GM18858 (cell line): Measurements from ENCODE around the gene SEMA3C.

Source experiments
- ATAC-seq: cut with Tn5 transposase; IDR thresholded peaks from one replicate; pipeline ENCODE4 v1.9.1; 2021; ENCODE audit not compliant: unreplicated experiment

The SEMA3C gene

DNA sequence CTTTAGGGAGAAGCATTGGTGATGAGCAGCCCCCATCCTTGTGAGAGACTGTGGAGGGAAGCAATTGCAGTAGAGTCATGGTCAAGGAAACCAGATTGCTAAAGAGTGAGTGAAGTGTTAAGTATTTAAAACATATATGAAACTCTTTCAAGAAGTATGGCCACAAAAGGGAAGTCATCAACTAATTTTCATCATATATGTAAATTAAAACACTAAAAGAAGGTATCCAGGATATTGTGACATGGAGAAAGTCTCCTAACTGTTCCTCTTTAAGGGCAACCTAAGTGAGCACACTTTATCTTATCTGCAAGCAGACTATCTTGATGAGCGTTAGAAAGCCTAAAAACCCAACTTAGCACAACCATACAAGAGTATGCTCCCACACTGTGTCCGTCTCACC is 210.7 kb downstream of the SEMA3C start:
- no peak for ATAC-seq

DNA sequence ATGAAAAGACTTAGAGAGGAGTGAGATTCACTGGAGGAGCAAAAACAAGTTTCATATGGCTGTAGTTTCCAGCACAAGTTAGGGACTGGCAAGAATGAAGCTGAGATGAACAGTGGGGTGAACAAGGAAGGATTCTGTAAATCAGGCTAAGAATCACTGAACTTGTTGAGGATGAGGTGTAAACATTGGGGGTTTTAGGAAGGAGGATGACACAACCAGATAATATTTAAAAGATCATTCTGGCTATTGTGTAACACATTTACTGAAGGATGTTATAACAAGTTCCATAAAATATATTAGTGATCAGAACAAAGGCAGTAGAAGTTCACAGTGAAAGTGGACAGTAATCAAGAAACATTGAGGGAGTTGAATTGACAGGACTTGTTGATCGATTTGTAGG is 211.5 kb downstream of the SEMA3C start:
- ATAC-seq = no peak

DNA sequence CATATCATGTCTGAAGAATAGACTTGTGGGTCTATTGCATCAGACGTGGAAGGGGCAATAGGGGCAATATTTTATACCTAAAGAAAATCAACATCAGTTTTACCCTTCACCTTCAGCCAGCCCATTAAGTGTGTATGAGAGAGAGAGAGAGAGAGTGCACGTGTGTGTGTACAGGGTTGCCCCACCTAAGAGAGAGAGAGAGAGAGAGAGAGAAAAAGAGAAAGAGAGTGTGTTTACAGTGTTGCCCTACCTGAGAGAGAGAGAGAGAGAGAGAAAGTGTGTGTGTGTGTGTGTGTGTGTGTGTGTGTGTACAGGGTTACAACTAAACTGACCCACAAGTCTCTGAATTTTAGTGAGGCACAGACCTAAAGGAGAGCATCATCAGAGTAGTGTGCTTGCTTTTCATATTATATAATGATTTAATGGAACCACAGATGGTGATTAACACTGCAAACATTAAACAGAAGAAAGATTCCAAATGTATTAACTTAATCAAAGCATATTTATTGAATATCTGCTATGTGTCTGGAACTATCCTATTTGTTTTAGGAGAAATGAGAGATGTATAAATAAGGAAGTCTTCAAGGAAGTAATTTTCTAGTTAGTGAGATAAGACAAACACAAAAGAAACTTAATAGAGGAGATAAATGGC is 213.6 kb downstream of the SEMA3C start:
- no peak for ATAC-seq

DNA sequence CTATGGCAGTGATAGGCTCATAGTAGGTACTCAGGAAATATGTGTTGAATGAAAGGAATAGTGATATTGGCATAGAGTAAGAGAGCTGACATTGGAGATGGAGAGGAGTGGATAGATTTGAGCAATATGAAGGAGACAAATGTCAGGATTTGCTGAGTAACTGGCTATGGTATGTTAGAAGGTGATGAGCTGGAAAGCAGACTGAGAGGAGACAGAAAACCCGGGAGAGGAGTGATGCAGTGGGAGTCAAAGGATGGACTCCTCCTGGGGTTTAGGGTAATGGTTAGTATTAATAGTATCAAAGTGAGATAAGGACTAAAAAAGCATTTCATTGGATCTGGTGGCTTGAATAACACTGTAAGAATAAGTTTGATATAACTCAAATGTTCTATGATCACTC is 215.6 kb downstream of the SEMA3C start:
- ATAC-seq = no peak

DNA sequence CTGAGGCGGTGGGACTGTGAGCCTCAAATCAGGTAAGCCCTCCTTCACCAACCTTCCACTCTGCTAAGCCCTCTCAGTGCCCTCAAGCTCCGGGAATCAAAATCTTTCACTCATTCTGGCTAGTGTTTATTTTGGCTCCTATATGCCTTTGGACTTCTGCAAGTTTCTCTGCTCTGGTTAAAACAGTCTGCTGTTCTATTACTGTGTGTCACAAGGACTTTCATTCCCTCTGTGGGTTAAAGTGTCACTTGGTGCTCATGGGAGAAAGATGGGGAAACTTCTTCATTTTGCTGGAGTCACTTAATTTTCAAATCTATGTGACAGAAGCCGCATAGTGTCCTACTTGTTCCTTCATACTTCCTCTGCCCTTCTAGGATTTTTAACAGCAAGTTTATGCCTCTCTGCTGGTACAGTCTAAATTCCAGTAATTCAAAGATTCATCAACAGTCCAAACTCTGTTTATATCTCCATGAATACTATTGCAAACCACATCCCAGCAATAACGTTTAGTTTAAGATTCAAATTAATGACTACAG is 219.1 kb downstream of the SEMA3C start:
- ATAC-seq = no peak

DNA sequence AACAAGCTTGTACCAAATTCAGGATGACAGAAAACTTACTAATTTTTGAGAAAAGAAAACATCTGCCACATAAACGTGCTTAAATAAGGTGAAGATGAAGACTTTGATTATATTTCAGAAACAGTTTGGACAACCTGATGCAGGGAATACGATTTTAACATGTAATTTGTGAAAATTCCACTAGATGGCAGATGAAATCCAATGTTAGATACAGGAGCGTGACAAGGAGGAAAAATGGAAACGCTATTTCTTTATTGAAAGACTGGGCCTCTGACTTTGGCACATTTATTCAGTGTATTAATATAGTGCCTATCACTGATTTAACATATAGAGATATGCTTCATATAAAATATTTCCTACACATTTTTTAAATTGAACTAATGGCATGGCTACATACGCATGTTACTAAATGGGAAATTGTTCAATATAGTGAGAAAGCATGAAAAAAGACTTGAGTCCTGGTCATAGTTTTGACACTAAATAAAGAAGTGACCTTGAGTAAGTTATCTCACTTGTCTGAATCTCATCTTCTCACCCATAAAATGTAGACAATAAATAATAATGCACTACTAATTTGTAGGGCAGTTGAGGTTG is 219.7 kb downstream of the SEMA3C start:
- ATAC-seq = peak; percentile 82
